ENCODE results near the gene C9orf78.

C9orf78 gene

DNA sequence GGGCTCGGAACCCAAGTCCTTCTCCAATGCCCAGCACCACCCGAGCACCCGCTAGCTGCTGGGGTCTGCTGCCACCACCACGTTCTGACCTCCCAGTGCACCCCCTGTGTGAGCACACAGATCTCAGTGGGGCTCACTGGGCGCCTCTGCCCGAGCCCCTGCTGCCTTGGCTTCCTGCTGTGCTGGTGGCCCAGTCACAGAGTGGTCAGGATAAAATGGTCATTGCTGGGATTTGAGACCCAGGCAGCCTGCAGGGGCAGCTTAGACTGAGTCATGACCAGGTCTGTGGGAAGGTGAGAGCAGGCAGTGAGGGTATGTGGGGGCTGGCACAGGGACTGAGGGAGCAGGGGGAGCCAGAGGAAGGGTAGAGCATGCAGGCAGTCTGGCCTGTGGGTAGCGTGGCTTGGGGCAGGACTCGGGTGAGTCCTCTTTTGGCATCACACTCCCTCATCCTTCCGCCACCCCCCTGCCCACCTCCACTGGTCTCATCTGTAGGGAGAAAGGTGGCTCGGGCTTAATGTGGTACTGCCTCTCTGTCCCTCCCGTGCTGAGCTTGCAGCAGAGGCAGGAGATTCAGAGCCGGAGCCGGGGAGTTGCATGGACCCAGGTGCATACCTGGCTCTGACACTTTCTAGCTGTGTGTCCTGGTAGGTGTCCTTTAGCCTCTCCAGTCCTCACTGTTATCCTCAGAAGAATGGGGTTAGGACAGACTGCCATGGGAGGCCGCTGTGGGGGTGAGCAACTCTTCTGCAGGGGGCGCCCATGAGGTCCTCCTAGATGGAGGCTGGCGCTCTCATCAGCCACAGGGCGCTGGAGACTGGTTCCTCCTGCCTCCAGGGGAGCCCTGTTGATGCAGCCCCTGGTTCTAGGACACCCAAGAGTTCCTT, 32.3 kb upstream of the C9orf78 start:
- DNase-seq (ENCODE audit: low read depth): no peak

DNA sequence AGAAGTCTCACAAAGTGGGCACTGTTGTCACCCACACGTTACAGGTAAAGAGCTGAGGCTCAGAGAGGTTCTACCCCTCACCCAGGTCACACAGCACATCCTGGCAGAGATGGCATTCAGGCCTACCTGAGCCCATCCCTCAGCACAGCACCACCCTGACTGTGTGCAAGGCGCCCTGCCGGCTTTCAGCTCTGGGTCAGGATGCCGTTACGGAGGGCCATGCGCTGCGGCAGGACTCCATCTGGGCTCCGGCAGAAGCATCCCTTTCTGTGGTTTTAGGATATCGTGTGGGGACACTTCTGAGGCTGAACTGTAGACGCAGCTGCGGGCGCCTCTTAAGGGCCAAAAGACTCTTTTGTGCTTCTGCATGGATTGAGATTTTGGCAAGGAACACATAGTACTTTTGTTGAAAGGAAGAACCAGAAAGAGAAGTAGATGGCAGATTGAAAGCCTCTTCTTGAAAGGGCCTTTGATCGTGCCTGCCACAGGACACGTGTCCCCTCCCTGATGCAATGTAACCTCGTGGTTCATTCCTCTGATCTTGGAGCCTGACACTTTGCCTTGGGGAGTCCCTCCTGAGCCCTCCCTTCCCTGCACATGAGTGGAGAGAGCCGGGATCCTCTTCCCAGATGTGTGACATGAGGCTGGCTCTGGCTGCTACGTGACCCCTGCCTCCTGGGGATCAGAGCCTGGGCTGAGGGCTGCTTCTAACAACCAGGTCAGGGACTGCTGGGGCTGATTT, 31.5 kb upstream of the C9orf78 start:
- peak; percentile 22 for DNase-seq (ENCODE audit: low read depth)

DNA sequence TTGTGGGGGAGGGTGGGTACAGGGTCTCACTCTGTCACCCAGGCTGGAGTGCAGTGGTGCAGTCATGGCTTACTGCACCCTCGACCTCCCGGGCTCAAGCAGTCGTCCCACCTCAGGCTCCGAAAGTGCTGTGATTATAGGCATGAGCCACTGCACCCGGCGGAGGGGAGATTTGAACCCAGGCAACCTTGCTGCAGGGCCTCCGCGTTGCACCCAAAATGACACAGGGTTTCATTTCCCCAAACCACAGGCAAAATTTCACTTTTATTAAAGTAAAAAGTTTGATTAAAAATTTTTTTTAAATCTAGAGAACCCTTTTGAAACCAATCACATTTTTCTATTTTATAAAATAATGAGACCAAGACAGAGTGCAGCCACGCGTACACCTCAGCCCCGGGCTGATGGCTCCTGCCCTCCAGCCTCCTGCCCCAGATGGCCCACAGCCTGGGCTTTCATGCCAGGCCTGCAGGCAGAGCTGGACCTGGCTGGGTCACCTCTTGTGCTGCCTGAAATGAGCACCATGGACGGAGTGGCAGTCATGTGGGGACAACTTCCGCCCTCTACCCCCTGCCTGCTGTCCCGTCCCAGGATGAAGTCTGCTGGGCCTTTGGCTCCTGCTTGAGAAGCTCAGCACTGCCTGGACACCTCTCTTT, 30.7 kb upstream of the C9orf78 start:
- DNase-seq (ENCODE audit: low read depth): no peak

DNA sequence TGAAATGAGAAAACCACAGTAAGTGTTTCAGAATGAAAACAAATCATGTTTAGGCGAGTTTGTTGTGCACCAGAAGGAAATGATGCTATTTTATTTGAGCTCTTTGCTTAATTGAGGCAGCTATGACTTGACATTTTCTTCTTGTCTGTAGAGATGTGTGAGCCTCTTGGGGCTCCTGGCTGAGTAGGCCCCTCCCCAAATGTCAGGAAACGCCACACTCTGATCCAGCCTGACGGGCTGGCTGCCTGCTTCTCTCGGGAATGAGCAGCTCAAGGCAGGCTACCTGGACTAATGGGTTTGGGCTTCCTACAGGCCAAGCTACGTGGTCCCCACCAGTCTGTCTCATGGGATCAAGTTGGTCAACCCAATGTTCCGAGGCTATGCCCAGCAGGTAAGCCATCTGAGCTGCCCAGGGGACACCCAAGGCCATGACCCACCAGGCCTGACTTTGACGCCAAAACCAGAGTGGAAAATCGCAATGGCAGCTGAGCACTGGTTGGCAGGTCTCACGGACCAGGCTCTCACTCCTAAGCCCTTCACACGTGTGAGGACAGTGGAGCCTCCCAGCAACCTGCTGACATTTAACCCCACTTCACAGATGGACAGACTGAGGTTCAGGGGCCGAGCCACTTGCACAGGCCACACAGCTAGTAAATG, 30.0 kb upstream of the C9orf78 start:
- no peak for DNase-seq (ENCODE audit: low read depth)

- peak; percentile 60 for DNase-seq (ENCODE audit: low read depth)
These were observed 28.1 kb upstream of the C9orf78 start for GRCh38 chr9:129863059-129863690.

DNA sequence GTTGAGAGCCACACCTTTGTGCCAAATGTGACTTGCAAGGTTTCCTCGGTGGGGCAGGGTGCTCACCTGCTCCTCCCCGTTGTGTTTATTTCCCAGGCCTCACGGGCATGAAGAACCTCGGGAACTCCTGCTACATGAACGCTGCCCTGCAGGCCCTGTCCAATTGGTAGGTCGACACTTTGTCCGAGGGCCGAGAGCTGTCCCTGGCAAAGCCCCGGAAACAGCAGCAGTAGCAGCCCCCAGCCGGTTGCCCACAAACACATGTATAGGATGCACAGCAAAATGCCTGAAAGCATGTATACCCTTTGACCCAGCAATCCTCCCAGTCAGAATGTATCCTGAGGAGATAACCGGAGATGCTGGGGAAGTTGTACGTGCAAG, 26.4 kb upstream of the C9orf78 start:
- no peak for DNase-seq (ENCODE audit: low read depth)

- DNase-seq (ENCODE audit: low read depth): no peak
These were observed 25.8 kb upstream of the C9orf78 start for GRCh38 chr9:129860653-129861446.

DNA sequence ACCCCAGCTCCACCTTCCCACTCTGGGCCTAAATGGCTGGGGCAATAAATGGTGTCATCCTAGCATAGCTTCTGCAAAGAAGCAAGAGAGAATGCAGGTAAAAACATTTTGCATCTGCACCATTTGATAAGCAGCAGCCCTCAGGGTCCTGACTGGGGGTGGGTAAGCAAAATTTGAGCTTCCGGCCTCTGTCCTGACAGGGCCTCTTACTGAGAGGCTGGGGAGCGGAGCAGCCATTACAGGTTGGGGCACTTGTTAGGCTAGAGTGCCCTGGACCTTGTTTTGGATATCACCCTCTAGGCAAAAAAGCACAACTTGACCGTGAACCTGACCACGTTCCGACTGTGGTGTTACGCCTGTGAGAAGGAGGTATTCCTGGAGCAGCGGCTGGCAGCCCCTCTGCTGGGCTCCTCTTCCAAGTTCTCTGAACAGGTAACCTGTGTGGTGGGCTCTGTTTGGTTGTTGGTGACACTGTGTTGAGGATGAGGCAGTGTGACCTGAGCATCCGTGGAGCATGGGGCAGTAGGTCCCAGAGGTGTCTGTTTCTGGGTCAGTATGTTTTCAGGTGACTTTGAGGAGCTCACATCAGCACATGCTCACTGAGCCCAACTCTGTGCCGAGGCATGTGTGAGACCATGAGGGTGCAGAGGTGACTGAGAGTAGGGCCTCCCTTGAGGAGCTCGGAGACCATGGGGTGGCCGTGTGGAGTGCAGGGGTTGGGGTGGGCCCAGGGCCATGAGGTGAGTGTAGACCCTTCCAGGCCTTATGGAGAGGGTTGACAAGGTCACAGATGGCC, 23.3 kb upstream of the C9orf78 start:
- DNase-seq (ENCODE audit: low read depth): no peak

GRCh38 chr9:129857207-129857606, 22.1 kb upstream of the C9orf78 start:
- no peak for DNase-seq (ENCODE audit: low read depth)

- no peak for DNase-seq (ENCODE audit: low read depth)
These were observed 19.6 kb upstream of the C9orf78 start for GRCh38 chr9:129854588-129855110.

DNA sequence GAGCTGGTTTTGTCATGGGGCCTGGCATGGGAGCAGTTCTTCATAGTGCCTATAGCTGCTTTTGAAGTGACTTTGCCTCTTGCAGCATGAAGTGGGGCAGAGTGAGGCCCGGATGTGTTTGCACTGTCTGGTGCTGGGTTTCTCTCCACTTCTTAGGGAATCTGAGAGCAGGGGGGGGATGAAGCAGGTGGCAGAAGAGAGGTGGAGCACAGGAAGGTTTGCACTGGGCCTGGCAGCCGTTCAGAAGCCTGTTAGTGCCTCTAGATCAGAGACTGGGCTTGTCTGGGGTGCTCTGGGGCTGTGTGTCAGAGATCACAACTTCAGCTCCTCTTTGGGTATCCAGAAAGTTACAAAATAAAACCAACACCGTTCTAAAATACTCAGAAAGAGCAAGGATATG, 18.5 kb upstream of the C9orf78 start:
- no peak for DNase-seq (ENCODE audit: low read depth)

DNA sequence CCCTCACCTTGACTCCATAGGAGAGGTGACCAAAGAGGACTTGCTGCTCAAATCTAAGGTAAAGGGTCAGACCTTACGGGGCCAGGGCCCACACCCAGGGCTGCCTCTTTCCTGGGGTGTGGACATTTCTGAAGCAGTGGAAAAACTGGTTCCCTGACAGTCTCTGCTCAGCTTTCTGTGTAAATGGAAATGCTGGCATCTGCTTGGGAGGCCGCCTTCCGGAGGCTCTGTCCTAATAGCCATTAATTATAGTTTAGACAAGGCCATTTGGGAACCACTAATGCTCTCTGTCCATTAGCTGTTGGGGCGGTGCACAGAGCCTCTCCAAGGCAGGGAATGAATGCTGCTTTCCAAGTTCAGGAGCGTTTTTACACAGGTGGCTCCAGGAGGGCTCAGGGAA, 17.5 kb upstream of the C9orf78 start:
- no peak for DNase-seq (ENCODE audit: low read depth)

DNA sequence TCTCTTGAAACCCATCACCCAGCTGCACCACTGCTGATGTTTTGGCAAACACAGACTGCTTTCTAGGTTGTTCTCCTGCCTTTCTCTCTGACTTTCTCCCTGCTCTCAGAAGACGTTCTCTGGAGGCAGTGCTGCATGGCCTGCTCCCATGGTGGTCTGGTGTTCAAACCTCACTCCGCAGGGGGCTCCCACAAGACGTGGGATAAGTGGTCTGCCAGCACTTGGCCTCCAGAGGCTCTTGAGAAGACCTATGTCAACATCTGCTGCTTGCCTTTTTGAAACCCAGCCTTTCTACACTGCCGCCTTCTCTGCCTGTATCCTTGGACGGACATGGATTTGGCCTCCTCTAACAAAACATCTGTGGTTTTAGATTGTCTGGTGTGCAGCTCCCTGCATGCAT, 16.7 kb upstream of the C9orf78 start:
- DNase-seq (ENCODE audit: low read depth): no peak

GRCh38 chr9:129850821-129851550, 15.9 kb upstream of the C9orf78 start:
- DNase-seq (ENCODE audit: low read depth): no peak

DNA sequence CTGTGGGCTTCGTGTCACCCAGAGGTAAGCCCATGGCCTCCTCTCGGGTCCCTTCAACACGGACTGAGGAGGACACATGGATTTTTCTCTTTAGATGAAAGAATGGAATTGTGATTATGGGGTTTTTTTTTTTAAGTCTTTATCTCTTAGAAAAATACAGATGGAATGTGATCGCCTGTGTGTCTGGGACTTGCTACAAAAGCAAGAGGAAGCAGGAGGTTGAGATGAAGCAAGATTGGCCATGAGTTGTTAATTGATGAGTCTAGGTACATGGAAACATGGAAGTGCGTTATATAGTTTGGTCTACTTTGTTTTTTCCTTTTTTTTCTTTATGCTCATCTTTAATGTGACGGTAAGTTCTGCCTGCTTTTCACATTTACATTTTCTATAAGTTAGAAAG, 14.8 kb upstream of the C9orf78 start:
- no peak for DNase-seq (ENCODE audit: low read depth)

- DNase-seq (ENCODE audit: low read depth): no peak
These were observed 13.8 kb upstream of the C9orf78 start for GRCh38 chr9:129848712-129849441.

DNA sequence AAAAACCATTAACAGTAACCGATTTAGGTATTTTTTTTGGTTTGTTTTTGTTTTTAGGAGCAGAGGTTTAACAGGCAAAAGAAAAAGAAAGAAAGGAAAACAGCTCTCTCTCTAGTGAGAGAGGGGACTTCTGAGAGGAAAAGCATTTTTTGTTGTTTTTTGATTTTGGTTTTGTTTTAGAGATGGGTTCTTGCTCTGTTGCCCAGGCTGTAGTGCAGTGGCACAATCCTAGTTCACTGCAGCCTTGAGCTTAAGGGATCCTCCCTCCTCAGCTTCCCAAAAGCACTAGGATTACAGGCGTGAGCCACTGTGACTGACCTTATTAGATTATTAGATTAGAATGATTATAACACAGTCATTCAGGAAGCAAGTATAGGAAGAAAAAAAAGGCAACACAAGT, 10.3 kb upstream of the C9orf78 start:
- DNase-seq (ENCODE audit: low read depth): no peak

DNA sequence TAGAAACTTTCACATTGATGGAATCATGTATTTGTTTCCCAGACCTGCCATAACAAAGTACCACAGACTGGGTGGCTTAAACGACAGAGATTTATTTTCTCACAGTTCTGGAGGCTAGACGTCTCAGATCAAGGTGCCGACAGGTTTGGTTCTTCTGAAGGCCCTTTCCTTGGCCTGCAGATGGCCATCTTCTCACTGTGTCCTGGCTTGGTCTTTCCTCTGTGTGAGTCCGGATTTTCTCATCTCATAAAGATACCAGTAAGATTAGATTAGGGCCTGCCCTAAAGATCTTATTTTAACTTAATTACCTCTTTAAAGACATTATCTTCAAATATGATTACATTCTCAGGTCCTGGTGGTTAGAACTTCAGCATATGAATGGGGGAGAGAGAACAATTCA, 6.0 kb upstream of the C9orf78 start:
- no peak for DNase-seq (ENCODE audit: low read depth)

GRCh38 chr9:129840034-129840433, 5.0 kb upstream of the C9orf78 start:
- no peak for DNase-seq (ENCODE audit: low read depth)

Data from activated T-cell treated with anti-CD3 and anti-CD28 coated beads for 24 hours (primary cell).